GM12878 (cell line): ENCODE data around the gene DOK4. TPM values are rescaled to one million over a fixed set of nuclear protein-coding genes. Genes with fewer than 3 reads are reported as not detected.
"Not testable (repeated sequence)": the region's sequence is repeated elsewhere in the genome, so short reads cannot be mapped to it uniquely, and the experiment has no call there.

Experiments
- ATAC-seq: fragments of 200-7000 bp; cut with Tn5 transposase; 3 replicates; pipeline ENCODE4 v1.9.1; 2020; ENCODE audit warnings: mild to moderate bottlenecking, moderate library complexity
- BruUV-seq: library from RNA; stranded (reverse); fragments of 400-500 nt; replicated peaks from 2 replicates; lab custom pipeline; 2021; lab: Mats Ljungman, UMichigan
- CTCF ChIA-PET: fragments of 300-600 bp; sonication (Branson Sonifier 250); formaldehyde crosslinking; extraction: SDS; loops from one replicate; lab custom pipeline; 2021; ENCODE audit warnings: inconsistent platforms; lab: Yijun Ruan, JAX
- POLR2A ChIA-PET: fragments of 350-600 bp; formaldehyde crosslinking; extraction: SDS; loops from one replicate; lab custom pipeline; 2021; ENCODE audit warnings: inconsistent platforms; lab: Charles Lee
- RAD21 ChIA-PET: fragments of 300-600 bp; sonication (Branson Sonifier 250); formaldehyde crosslinking; loops from one replicate; lab custom pipeline; 2023; ENCODE audit warnings: antibody characterized with exemption; ENCODE audit not compliant: unreplicated experiment; lab: Charles Lee
- SMC1A ChIA-PET: fragments of 300-600 bp; sonication (Branson Sonifier 250); formaldehyde crosslinking; loops from one replicate; lab custom pipeline; 2023; ENCODE audit not compliant: unreplicated experiment, uncharacterized antibody; lab: Charles Lee
- DNase-seq: peaks from one replicate; pipeline ENCODE4 v3.0.0-alpha.2; 2011; ENCODE audit warnings: low read depth, low spot score
- FAIRE-seq: peaks from 3 replicates; lab custom pipeline; 2011; peaks lifted over from hg19 to GRCh38; lab: Jason Lieb, UNC
- H2AFZ ChIP-seq: 2 replicates; pipeline ENCODE4 v1.6.0; 2011; ENCODE audit warnings: low read depth, low read length, control low read depth; ENCODE audit not compliant: control insufficient read depth
- H3K27ac ChIP-seq: 2 replicates; pipeline ENCODE4 v1.5.1; 2011; ENCODE audit warnings: control low read depth; ENCODE audit not compliant: control insufficient read depth, insufficient read depth
- H3K27me3 ChIP-seq, 2 experiments: replicated peaks in 1 of 2; 2 replicates each; pipeline versions ENCODE4 v1.6.0 to v1.6.1; 2011; ENCODE audit warnings: low read length in 1 of 2; ENCODE audit not compliant: control insufficient read depth in 2 of 2, insufficient read depth in 2 of 2
- H3K36me3 ChIP-seq, 2 experiments: 2 replicates each; pipeline ENCODE4 v1.5.1; 2011; ENCODE audit warnings: low read length in 1 of 2; ENCODE audit not compliant: control insufficient read depth in 2 of 2, insufficient read depth in 2 of 2
- H3K4me1 ChIP-seq: 2 replicates; pipeline ENCODE4 v1.6.1; 2011; ENCODE audit warnings: mild to moderate bottlenecking, low read length, moderate library complexity, mixed read lengths; ENCODE audit not compliant: control insufficient read depth, insufficient read depth
- H3K4me2 ChIP-seq: 2 replicates; pipeline ENCODE4 v1.6.0; 2011; ENCODE audit warnings: control low read depth; ENCODE audit not compliant: control insufficient read depth, insufficient read depth
- H3K4me3 ChIP-seq: fragments of 200-600 bp; sonication (generic); 2 replicates; pipeline ENCODE4 v1.5.1; 2016
- H3K79me2 ChIP-seq: 2 replicates; pipeline ENCODE4 v1.6.0; 2011; ENCODE audit warnings: low read length; ENCODE audit not compliant: control insufficient read depth, insufficient read depth
- H3K9ac ChIP-seq: 2 replicates; pipeline ENCODE4 v1.8.0; 2011; ENCODE audit warnings: low read length, control low read depth, mixed read lengths; ENCODE audit not compliant: control insufficient read depth, insufficient read depth
- H3K9me3 ChIP-seq: replicated peaks from 3 replicates; pipeline ENCODE4 v1.5.1; 2011; ENCODE audit warnings: mild to moderate bottlenecking, low read length; ENCODE audit not compliant: control insufficient read depth, insufficient read depth
- H4K20me1 ChIP-seq: 2 replicates; pipeline ENCODE4 v1.6.0; 2011; ENCODE audit not compliant: control insufficient read depth, insufficient read depth
- ATF7 ChIP-seq: fragments of 450-650 bp; IDR thresholded peaks from 2 replicates; pipeline ENCODE4 v1.6.1; 2016; ENCODE audit warnings: low read depth, mild to moderate bottlenecking
- CBX5 ChIP-seq: sonication (generic); IDR thresholded peaks from 2 replicates; pipeline ENCODE4 v1.6.1; 2016; ENCODE audit warnings: low read depth, moderate library complexity, mild to moderate bottlenecking, inconsistent platforms
- CREM ChIP-seq: IDR thresholded peaks from 2 replicates; pipeline ENCODE4 v1.6.1; 2014; ENCODE audit warnings: antibody characterized with exemption, low read depth
- EGR1 ChIP-seq, 2 experiments: IDR thresholded peaks; 1 replicate in 1 of 2; 2 replicates in 1 of 2; pipeline ENCODE4 v1.6.1; 2011 to 2012; ENCODE audit warnings: low read depth in 2 of 2, low read length in 2 of 2, borderline replicate concordance in 1 of 2, mild to moderate bottlenecking in 1 of 2, moderate library complexity in 1 of 2
- ELK1 ChIP-seq: IDR thresholded peaks from 2 replicates; pipeline ENCODE4 v1.6.1; 2012; ENCODE audit warnings: low read depth, low read length, improper control_type of control experiment
- MLLT1 ChIP-seq: fragments of 450-650 bp; IDR thresholded peaks from 2 replicates; pipeline ENCODE4 v1.6.1; 2016; ENCODE audit warnings: mild to moderate bottlenecking
- NRF1 ChIP-seq: conservative IDR thresholded peaks from 2 replicates; pipeline ENCODE4 v1.6.1; 2011; ENCODE audit warnings: mild to moderate bottlenecking, low read depth, low read length, improper control_type of control experiment
- RELA ChIP-seq: fragments of 450-650 bp; IDR thresholded peaks from 2 replicates; pipeline ENCODE4 v1.8.0; 2014; ENCODE audit warnings: borderline replicate concordance; ENCODE audit not compliant: partially characterized antibody
- RFX5 ChIP-seq: IDR thresholded peaks from 2 replicates; pipeline ENCODE4 v1.6.1; 2011; ENCODE audit warnings: low read depth, low read length, improper control_type of control experiment
- USF1 ChIP-seq: IDR thresholded peaks from 2 replicates; pipeline ENCODE4 v1.6.1; 2011; ENCODE audit warnings: borderline replicate concordance, low read depth, mild to moderate bottlenecking, moderate library complexity, mixed read lengths, low read length; ENCODE audit not compliant: insufficient read depth; ENCODE audit errors: extremely low read length
- WGBS: methylation state at CpG from one replicate; pipeline ENCODE4 v1.1.6; 2016; ENCODE audit warnings: low lambda C conversion rate; ENCODE audit not compliant: insufficient replicate concordance, insufficient coverage; ENCODE audit errors: missing lambda C conversion rate; 5-methylcytosine and 5-hydroxymethylcytosine counted together
- in situ Hi-C: fragments of 300-500 bp; cut with MboI; formaldehyde crosslinking; loops from 9 replicates; pipeline ENCODE4 v1.14.3; 2018; ENCODE audit warnings: mixed read lengths
- intact Hi-C: fragments of 100-400 bp; cut with micrococcal nuclease; formaldehyde crosslinking; loops from one replicate; pipeline ENCODE4 v1.14.2; 2022; ENCODE audit not compliant: unreplicated experiment
- polyA plus RNA-seq, 11 experiments: library from polyadenylated mRNA; depleted of rRNA in 4 of 11; unstranded in 6 of 11; stranded (reverse) in 5 of 11; fragments of >200 nt; fragmentation: Nextera tagmentation in 4 of 11; fragmentation: Illumina TruSeq in 1 of 11; extraction: Ambion mirVana in 4 of 11; extraction: Trizol in 1 of 11; gene quantifications; 1 replicate in 1 of 11; 2 replicates in 10 of 11; pipeline versions ENCODE4 v1.2.1 to v1.2.3, GENCODE V29; 2011 to 2016; ENCODE audit warnings: inconsistent platforms in 2 of 11, missing spikeins in 2 of 11, low read depth in 1 of 11
- total RNA-seq, 4 experiments: library from RNA; depleted of rRNA in 3 of 4; stranded (reverse); fragments of >200 nt in 3 of 4; fragmentation: Illumina TruSeq in 1 of 4; extraction: Trizol in 1 of 4; gene quantifications; 2 replicates each; pipeline versions ENCODE4 v1.2.1 to v1.2.3, GENCODE V29; 2013 to 2021

DOK4 gene
- total and polyA plus RNA-seq, 10 of the 15 experiments (the other 5 are each of a cell fraction or from before 2014, with no cell fraction given) = 0.20 to 7.0 (median 2.4) TPM; not detected in 1

GRCh38 chr16:57439947-57440346 is 46.3 kb downstream of the DOK4 start:
- RAD21 ChIA-PET, H3K27me3 ChIP-seq, H3K4me3 ChIP-seq, H4K20me1 ChIP-seq, SMC1A ChIA-PET, H3K4me1 ChIP-seq, H3K4me2 ChIP-seq, in situ Hi-C loops, H2AFZ ChIP-seq, ATAC-seq, H3K9ac ChIP-seq, H3K9me3 ChIP-seq, FAIRE-seq, H3K27ac ChIP-seq, H3K79me2 ChIP-seq, BruUV-seq, DNase-seq: not testable (repeated sequence)
- H3K36me3 ChIP-seq = peaks cover 7 to 14% of the 10 kb centered on the region in 2 experiments
- peak; percentile 53; the same call in 1 of the 2 replicates for TF ChIP-seq MLLT1
- TF ChIP-seq CBX5 = peak; percentile 67; the same call in 1 of the 2 replicates
- intact Hi-C loops = loop anchor here (10.0 kb wide), 1 partner anchor 685 kb away; the partner anchor contains the start of gene CFAP20
- ChIA-PET POLR2A (interaction anchor here (1.6 kb wide), 1 partner anchor 8 kb away, joined by 4 read pairs; the partner anchor contains the start of genes CIAPIN1 and COQ9), CTCF (interaction anchor here (1.0 to 3.7 kb wide), 2 partner anchors 10 to 22 kb away, joined by 3 to 17 read pairs; no protein-coding TSS in a partner anchor)
- 95% methylated on average over 8 of the region's 8 CpGs for whole genome bisulfite sequencing

GRCh38 chr16:57435838-57436237 is 50.5 kb downstream of the DOK4 start:
- POLR2A ChIA-PET = interaction anchor here (0.6 to 1.0 kb wide), 2 partner anchors 9 to 44 kb away, joined by 3 to 4 read pairs; no protein-coding TSS in a partner anchor
- RAD21 ChIA-PET = no interaction called here
- Histone ChIP-seq H3K9ac (no peak overlapping the region), H3K4me2 (no peak overlapping the region), H3K79me2 (no peaks in the 10 kb centered on the region), H4K20me1 (no peaks in the 10 kb centered on the region), H2AFZ (no peak overlapping the region), H3K9me3 (peaks cover 5% of the 10 kb centered on the region; the same call in 1 of the 3 replicates), H3K27me3 (no peaks in the 10 kb centered on the region), H3K27ac (no peak overlapping the region), H3K4me3 (no peak overlapping the region), H3K36me3 (peaks cover 14 to 33% of the 10 kb centered on the region in 2 experiments), H3K4me1 (no peaks in the 10 kb centered on the region)
- DNase-seq (no peak), FAIRE-seq (no peak), ATAC-seq (no peak)
- CTCF ChIA-PET = interaction anchor here (0.5 to 1.4 kb wide), 4 partner anchors 11 to 729 kb away, joined by 3 to 4 read pairs (median 3); partner anchors contain the start of genes CIAPIN1 and COQ9
- SMC1A ChIA-PET = interaction anchor here (1.1 kb wide), 1 partner anchor 9 kb away, joined by 3 read pairs; no protein-coding TSS in a partner anchor
- no TSS peak for BruUV-seq
- in situ Hi-C loops (no loop called here), intact Hi-C loops (no loop called here)
- 64% methylated on average over 1 of the region's 1 CpG for WGBS
- TF ChIP-seq RFX5 (no peak), NRF1 (no peak), CREM (no peak), EGR1 (IDR thresholded peaks at IDR 0.05; ENCODE audit: borderline replicate concordance in 1 of 2, low read depth in 2 of 2, low read length in 2 of 2) (no peak), ELK1 (no peak), USF1 (no peak), ATF7 (no peak), RELA (no peak)
